ENCODE data around the gene RDH13.

RDH13 gene

DNA sequence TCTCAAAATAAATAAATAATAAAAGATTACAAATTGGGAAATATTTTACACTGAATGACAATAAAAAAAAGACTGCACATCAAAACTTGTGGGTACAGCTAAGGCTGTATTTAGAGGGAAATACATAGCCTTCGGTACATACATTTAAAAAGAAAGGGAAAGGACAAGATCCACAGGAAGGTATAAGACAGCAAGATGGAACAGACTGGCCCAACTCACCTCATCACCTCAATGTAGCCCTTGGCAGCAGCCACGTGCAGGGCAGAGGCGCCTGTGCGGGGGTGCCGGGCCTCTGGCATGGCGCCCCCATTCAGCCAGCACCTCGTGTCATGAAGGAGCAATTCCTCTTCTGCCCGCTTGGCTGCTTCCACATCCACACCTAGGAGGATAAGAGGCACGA is 40.2 kb upstream of the RDH13 start:
- Histone ChIP-seq H3K9ac (ENCODE audit: low read depth, low read length, poor library complexity, severe bottlenecking) (no peak overlapping the region), H2AFZ (ENCODE audit: low read length) (no peak overlapping the region), H3K27me3 (ENCODE audit: insufficient read depth, low read length, poor library complexity, severe bottlenecking) (no peaks in the 10 kb centered on the region), H3K9me2 (replicated peaks; ENCODE audit: low read depth, low read length) (no peaks in the 10 kb centered on the region), H3K4me3 (ENCODE audit: low read length, poor library complexity, severe bottlenecking) (no peak overlapping the region), H3K4me2 (ENCODE audit: low read depth, low read length, poor library complexity, severe bottlenecking) (no peak overlapping the region), H3K79me2 (ENCODE audit: insufficient read depth, low read length) (0 out of 2 replicates have a peak, but pooled peaks cover 5% of the 10 kb centered on the region), H3K4me1 (ENCODE audit: insufficient read depth, low read length, poor library complexity, severe bottlenecking) (no peaks in the 10 kb centered on the region), H3F3A (ENCODE audit: low read depth) (no peaks in the 10 kb centered on the region), H4K20me1 (ENCODE audit: insufficient read depth, low read length, poor library complexity, severe bottlenecking) (peaks cover 5% of the 10 kb centered on the region), H3K36me3 (ENCODE audit: insufficient read depth, low read length) (peaks cover 14% of the 10 kb centered on the region; the same call in 1 of the 2 replicates), H3K9me3 (ENCODE audit: insufficient read depth, low read depth, low read length) (no peaks in the 10 kb centered on the region)
- TF ChIP-seq, protein P1, sequence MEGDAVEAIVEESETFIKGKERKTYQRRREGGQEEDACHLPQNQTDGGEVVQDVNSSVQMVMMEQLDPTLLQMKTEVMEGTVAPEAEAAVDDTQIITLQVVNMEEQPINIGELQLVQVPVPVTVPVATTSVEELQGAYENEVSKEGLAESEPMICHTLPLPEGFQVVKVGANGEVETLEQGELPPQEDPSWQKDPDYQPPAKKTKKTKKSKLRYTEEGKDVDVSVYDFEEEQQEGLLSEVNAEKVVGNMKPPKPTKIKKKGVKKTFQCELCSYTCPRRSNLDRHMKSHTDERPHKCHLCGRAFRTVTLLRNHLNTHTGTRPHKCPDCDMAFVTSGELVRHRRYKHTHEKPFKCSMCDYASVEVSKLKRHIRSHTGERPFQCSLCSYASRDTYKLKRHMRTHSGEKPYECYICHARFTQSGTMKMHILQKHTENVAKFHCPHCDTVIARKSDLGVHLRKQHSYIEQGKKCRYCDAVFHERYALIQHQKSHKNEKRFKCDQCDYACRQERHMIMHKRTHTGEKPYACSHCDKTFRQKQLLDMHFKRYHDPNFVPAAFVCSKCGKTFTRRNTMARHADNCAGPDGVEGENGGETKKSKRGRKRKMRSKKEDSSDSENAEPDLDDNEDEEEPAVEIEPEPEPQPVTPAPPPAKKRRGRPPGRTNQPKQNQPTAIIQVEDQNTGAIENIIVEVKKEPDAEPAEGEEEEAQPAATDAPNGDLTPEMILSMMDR (conservative IDR thresholded peaks at IDR 0.05; ENCODE audit: low read length), result no peak
- TF ChIP-seq EZH2phosphoT487 (IDR thresholded peaks at IDR 0.05; ENCODE audit: borderline replicate concordance), result no peak

DNA sequence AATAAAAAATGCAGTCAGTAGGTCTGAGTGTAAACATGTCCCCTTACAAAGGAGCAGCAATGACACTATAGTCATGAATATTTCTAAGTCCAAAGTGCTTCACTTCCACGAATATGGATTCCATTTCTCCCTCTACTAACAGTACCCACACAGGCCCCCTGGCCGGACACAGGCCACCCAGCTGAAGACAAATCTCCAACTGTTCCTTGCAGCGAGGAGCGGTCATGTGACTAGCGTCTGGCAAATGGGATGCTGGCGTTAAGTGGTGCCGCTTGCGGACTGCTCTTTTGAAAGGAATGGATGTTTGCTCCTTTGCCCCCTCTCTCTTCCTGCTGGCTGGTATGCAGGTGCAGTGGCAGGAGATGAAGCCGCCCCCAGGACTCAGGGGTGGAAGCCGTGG is 38.3 kb upstream of the RDH13 start:
- no peak overlapping the region for H2AFZ ChIP-seq (ENCODE audit: low read length)
- H3K4me1 ChIP-seq (ENCODE audit: insufficient read depth, low read length, poor library complexity, severe bottlenecking), result no peaks in the 10 kb centered on the region
- H3K79me2 ChIP-seq (ENCODE audit: insufficient read depth, low read length), result 0 out of 2 replicates have a peak, but pooled peaks cover 2% of the 10 kb centered on the region
- no peak overlapping the region for H3K4me3 ChIP-seq (ENCODE audit: low read length, poor library complexity, severe bottlenecking)
- no peak overlapping the region for H3K4me2 ChIP-seq (ENCODE audit: low read depth, low read length, poor library complexity, severe bottlenecking)
- H3K9me2 ChIP-seq (replicated peaks; ENCODE audit: low read depth, low read length), result no peaks in the 10 kb centered on the region
- H4K20me1 ChIP-seq (ENCODE audit: insufficient read depth, low read length, poor library complexity, severe bottlenecking), result no peaks in the 10 kb centered on the region
- H3K36me3 ChIP-seq (ENCODE audit: insufficient read depth, low read length), result peaks cover 14% of the 10 kb centered on the region; the same call in 1 of the 2 replicates
- TF ChIP-seq, protein P1 (conservative IDR thresholded peaks at IDR 0.05; ENCODE audit: low read length), result no peak
- no peak for TF ChIP-seq EZH2phosphoT487 (IDR thresholded peaks at IDR 0.05; ENCODE audit: borderline replicate concordance)
- H3K9ac ChIP-seq (ENCODE audit: low read depth, low read length, poor library complexity, severe bottlenecking), result no peak overlapping the region
- H3F3A ChIP-seq (ENCODE audit: low read depth), result no peaks in the 10 kb centered on the region
- no peaks in the 10 kb centered on the region for H3K27me3 ChIP-seq (ENCODE audit: insufficient read depth, low read length, poor library complexity, severe bottlenecking)
- H3K9me3 ChIP-seq (ENCODE audit: insufficient read depth, low read depth, low read length), result no peaks in the 10 kb centered on the region

DNA sequence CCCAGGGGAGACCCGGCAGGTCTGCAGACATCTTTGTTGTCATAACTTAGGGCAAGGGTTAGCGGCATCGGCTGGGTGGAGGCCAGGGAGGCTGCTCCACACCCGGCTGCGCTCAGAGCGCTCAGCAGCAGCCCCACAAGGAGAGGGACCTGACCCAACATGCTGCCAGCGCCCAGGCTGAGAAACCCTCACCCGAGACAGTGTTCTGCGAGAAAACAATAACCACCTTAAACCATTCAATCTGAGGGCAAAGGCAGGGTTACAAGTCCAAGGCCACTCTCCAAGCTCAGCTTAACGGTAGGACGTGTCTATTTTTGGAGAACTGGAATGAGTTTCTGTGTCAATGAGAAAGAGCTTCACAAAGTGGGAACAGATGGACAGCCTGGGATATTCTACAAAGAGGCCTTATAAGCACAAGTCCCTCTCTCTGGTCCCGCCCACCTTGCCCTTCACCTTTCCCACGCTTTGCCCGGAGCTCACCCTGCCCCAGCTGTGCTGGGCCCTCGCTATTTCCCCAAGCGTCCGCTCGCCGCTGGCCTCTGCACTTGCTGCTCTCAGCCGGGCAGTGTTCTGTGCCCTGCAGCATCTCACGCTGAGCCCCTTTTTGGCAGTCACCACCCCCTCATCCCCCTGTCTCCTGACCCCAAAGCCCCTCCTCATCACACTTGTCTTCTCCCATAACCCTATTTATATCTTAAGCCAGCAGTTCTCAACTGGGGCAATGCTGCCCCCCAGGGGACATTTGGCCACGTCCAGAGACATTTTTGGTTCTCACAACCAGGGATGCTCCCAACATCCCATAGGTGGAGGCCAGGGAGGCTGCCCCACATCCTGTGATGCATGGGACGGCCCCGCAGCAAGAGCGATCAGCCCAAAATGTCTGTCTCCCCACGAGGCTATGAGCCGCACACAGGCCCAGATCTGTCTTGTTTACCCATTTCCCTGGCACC is 36.9 kb upstream of the RDH13 start:
- Histone ChIP-seq H3K9me2 (replicated peaks; ENCODE audit: low read depth, low read length) (no peaks in the 10 kb centered on the region), H3K4me3 (ENCODE audit: low read length, poor library complexity, severe bottlenecking) (no peak overlapping the region), H3K36me3 (ENCODE audit: insufficient read depth, low read length) (peaks cover 15% of the 10 kb centered on the region; the same call in 1 of the 2 replicates), H3K4me2 (ENCODE audit: low read depth, low read length, poor library complexity, severe bottlenecking) (no peak overlapping the region), H4K20me1 (ENCODE audit: insufficient read depth, low read length, poor library complexity, severe bottlenecking) (no peaks in the 10 kb centered on the region), H3K27me3 (ENCODE audit: insufficient read depth, low read length, poor library complexity, severe bottlenecking) (no peaks in the 10 kb centered on the region), H3K9me3 (ENCODE audit: insufficient read depth, low read depth, low read length) (no peaks in the 10 kb centered on the region), H3K4me1 (ENCODE audit: insufficient read depth, low read length, poor library complexity, severe bottlenecking) (no peaks in the 10 kb centered on the region), H3K9ac (ENCODE audit: low read depth, low read length, poor library complexity, severe bottlenecking) (no peak overlapping the region), H3F3A (ENCODE audit: low read depth) (no peaks in the 10 kb centered on the region), H3K79me2 (ENCODE audit: insufficient read depth, low read length) (no peaks in the 10 kb centered on the region), H2AFZ (ENCODE audit: low read length) (no peak overlapping the region)
- TF ChIP-seq EZH2phosphoT487 (IDR thresholded peaks at IDR 0.05; ENCODE audit: borderline replicate concordance), result no peak
- TF ChIP-seq, protein P1 (conservative IDR thresholded peaks at IDR 0.05; ENCODE audit: low read length), result peak; percentile 40
